GM12873 (cell line): ENCODE measurements around the gene CNTNAP2.

Source experiments
- CTCF ChIP-seq: IDR thresholded peaks from 2 replicates; pipeline ENCODE4 v1.5.1; 2012; ENCODE audit warnings: low read depth, mild to moderate bottlenecking, moderate library complexity, low read length, control low read depth; ENCODE audit not compliant: insufficient read depth; ENCODE audit errors: missing control alignments

Gene CNTNAP2

GRCh38 chr7:148337246-148337965 lies 2220.8 kb downstream of the CNTNAP2 start:
- TF ChIP-seq CTCF, result no peak

- no peak for TF ChIP-seq CTCF
Measured at GRCh38 chr7:148337995-148338747, 2221.6 kb downstream of the CNTNAP2 start.

- no peak for TF ChIP-seq CTCF
Measured at GRCh38 chr7:148340438-148341280, 2224.1 kb downstream of the CNTNAP2 start.

- TF ChIP-seq CTCF, result no peak
Measured at GRCh38 chr7:148344406-148344805, 2227.8 kb downstream of the CNTNAP2 start.

- TF ChIP-seq CTCF, result no peak
Measured at GRCh38 chr7:148347981-148348380, 2231.4 kb downstream of the CNTNAP2 start.

GRCh38 chr7:148348466-148348865 lies 2231.9 kb downstream of the CNTNAP2 start:
- TF ChIP-seq CTCF, result no peak

GRCh38 chr7:148356303-148356702 lies 2239.7 kb downstream of the CNTNAP2 start:
- no peak for TF ChIP-seq CTCF
